ENCODE data around the gene SERAC1. TPM values are rescaled to one million over a fixed set of nuclear protein-coding genes. Genes with fewer than 3 reads are reported as not detected.
A peak's percentile ranks its signal among the peaks of the same experiment; 100 is the strongest.

The SERAC1 gene
- polyA plus RNA-seq, 1 donor, result 6.9 TPM

GRCh38 chr6:158061361-158061708, 106.7 kb downstream of the SERAC1 start:
- no peak for DNase-seq
- H3K27me3 ChIP-seq (ENCODE audit: control insufficient read depth, insufficient read depth, low read length), result no peaks in the 10 kb centered on the region
- H3K4me3 ChIP-seq (ENCODE audit: low read length), result no peak overlapping the region
- peaks cover 64% of the 10 kb centered on the region for H3K36me3 ChIP-seq (ENCODE audit: control insufficient read depth, insufficient read depth, low read length)
- no peak overlapping the region for H3K27ac ChIP-seq (ENCODE audit: low read length)
- no CpG with 5 or more reads among the region's 5 CpGs for WGBS (ENCODE audit: insufficient coverage, low lambda C conversion rate)
- no peaks in the 10 kb centered on the region for H3K9me3 ChIP-seq (ENCODE audit: control insufficient read depth, low read depth, low read length)
- H3K4me1 ChIP-seq (ENCODE audit: control insufficient read depth, insufficient read depth, low read length), result peaks cover 3% of the 10 kb centered on the region

GRCh38 chr6:158060455-158061360, 107.4 kb downstream of the SERAC1 start:
- peaks cover 3% of the 10 kb centered on the region for H3K4me1 ChIP-seq (ENCODE audit: control insufficient read depth, insufficient read depth, low read length)
- WGBS (ENCODE audit: insufficient coverage, low lambda C conversion rate), result no CpG with 5 or more reads among the region's 11 CpGs
- H3K9me3 ChIP-seq (ENCODE audit: control insufficient read depth, low read depth, low read length), result no peaks in the 10 kb centered on the region
- no peaks in the 10 kb centered on the region for H3K27me3 ChIP-seq (ENCODE audit: control insufficient read depth, insufficient read depth, low read length)
- no peak overlapping the region for H3K4me3 ChIP-seq (ENCODE audit: low read length)
- H3K27ac ChIP-seq (ENCODE audit: low read length), result no peak overlapping the region
- peak; percentile 33 to 50 for DNase-seq
- H3K36me3 ChIP-seq (ENCODE audit: control insufficient read depth, insufficient read depth, low read length), result peaks cover 60% of the 10 kb centered on the region

Other genes with a start within 250 kb of the SERAC1 start
- gene SYNJ2, start 186.4 kb downstream of the SERAC1 start, polyA plus RNA-seq, result 14.3 TPM
- gene GTF2H5, start 88 bp upstream of the SERAC1 start, polyA plus RNA-seq, result 15.6 TPM
- gene TULP4, start 144.2 kb upstream of the SERAC1 start, polyA plus RNA-seq, result 25.8 TPM

All from large intestine (tissue), 3 donors.